Sigmoid colon (tissue), 4 donors: ENCODE measurements around the gene SH2B3.

Experiments used
- EP300 ChIP-seq, 4 donors: sonication (generic); formaldehyde crosslinking; IDR thresholded peaks; one replicate each; pipeline ENCODE4 v1.6.1; 2017; ENCODE audit warnings: antibody characterized with exemption in 4 of 4
- POLR2A ChIP-seq, 2 donors: fragments of 450-650 bp; IDR thresholded peaks; one replicate each; pipeline ENCODE4 v1.6.1; 2016; ENCODE audit warnings: antibody characterized with exemption in 2 of 2, mild to moderate bottlenecking in 2 of 2, moderate library complexity in 2 of 2
- TF ChIP-seq, protein P1 (sequence below), 4 experiments: fragments of 450-650 bp in 3 of 4; fragments of 200-600 bp in 1 of 4; IDR thresholded peaks; one replicate each; pipeline ENCODE4 v1.5.1; 2016 to 2019; ENCODE audit warnings: antibody characterized with exemption in 4 of 4, mild to moderate bottlenecking in 3 of 4, moderate library complexity in 2 of 4

- TF ChIP-seq, protein P1, sequence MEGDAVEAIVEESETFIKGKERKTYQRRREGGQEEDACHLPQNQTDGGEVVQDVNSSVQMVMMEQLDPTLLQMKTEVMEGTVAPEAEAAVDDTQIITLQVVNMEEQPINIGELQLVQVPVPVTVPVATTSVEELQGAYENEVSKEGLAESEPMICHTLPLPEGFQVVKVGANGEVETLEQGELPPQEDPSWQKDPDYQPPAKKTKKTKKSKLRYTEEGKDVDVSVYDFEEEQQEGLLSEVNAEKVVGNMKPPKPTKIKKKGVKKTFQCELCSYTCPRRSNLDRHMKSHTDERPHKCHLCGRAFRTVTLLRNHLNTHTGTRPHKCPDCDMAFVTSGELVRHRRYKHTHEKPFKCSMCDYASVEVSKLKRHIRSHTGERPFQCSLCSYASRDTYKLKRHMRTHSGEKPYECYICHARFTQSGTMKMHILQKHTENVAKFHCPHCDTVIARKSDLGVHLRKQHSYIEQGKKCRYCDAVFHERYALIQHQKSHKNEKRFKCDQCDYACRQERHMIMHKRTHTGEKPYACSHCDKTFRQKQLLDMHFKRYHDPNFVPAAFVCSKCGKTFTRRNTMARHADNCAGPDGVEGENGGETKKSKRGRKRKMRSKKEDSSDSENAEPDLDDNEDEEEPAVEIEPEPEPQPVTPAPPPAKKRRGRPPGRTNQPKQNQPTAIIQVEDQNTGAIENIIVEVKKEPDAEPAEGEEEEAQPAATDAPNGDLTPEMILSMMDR (IDR thresholded peaks at IDR 0.05) = no peak
- TF ChIP-seq POLR2A (IDR thresholded peaks at IDR 0.05) (no peak), EP300 (IDR thresholded peaks at IDR 0.05) (no peak)
These were observed 12.3 kb downstream of the SH2B3 start for GRCh38 chr12:111417784-111418593.
